Activated CD4-positive, alpha-beta T cell treated with anti-CD3 and anti-CD28 coated beads for 1 hour (primary cell): ENCODE results near the gene EFNB2.

Experiments
- DNase-seq: peaks from one replicate; pipeline ENCODE4 v3.0.0-alpha.2; 2020

Gene EFNB2

GRCh38 chr13:106480351-106480910 is 55.0 kb downstream of the EFNB2 start:
- no peak for DNase-seq

- DNase-seq: no peak
Observed at GRCh38 chr13:106479929-106480328, 55.5 kb downstream of the EFNB2 start.

- DNase-seq: no peak
Observed at GRCh38 chr13:106478116-106478515, 57.3 kb downstream of the EFNB2 start.

- DNase-seq: no peak
Observed at GRCh38 chr13:106477303-106477702, 58.2 kb downstream of the EFNB2 start.

GRCh38 chr13:106475852-106476251 is 59.6 kb downstream of the EFNB2 start:
- DNase-seq: no peak

- DNase-seq: no peak
Observed at GRCh38 chr13:106474912-106475311, 60.5 kb downstream of the EFNB2 start.

- no peak for DNase-seq
Observed at GRCh38 chr13:106473154-106473553, 62.3 kb downstream of the EFNB2 start.

GRCh38 chr13:106472621-106473020 is 62.8 kb downstream of the EFNB2 start:
- DNase-seq: no peak

GRCh38 chr13:106471957-106472543 is 63.4 kb downstream of the EFNB2 start:
- DNase-seq: no peak

GRCh38 chr13:106470576-106470975 is 64.9 kb downstream of the EFNB2 start:
- DNase-seq: no peak

GRCh38 chr13:106468744-106469590 is 66.5 kb downstream of the EFNB2 start:
- no peak for DNase-seq

GRCh38 chr13:106468207-106468606 is 67.3 kb downstream of the EFNB2 start:
- DNase-seq: no peak

- no peak for DNase-seq
Observed at GRCh38 chr13:106467427-106468122, 67.9 kb downstream of the EFNB2 start.

GRCh38 chr13:106466691-106467426 is 68.6 kb downstream of the EFNB2 start:
- no peak for DNase-seq

- no peak for DNase-seq
Observed at GRCh38 chr13:106464076-106464475, 71.4 kb downstream of the EFNB2 start.

GRCh38 chr13:106462710-106463109 is 72.8 kb downstream of the EFNB2 start:
- no peak for DNase-seq

- no peak for DNase-seq
Observed at GRCh38 chr13:106455777-106456176, 79.7 kb downstream of the EFNB2 start.

GRCh38 chr13:106455190-106455589 is 80.3 kb downstream of the EFNB2 start:
- DNase-seq: no peak

GRCh38 chr13:106453101-106453500 is 82.4 kb downstream of the EFNB2 start:
- DNase-seq: no peak

- DNase-seq: no peak
Observed at GRCh38 chr13:106450991-106451390, 84.5 kb downstream of the EFNB2 start.

- DNase-seq: no peak
Observed at GRCh38 chr13:106449096-106449495, 86.4 kb downstream of the EFNB2 start.

- no peak for DNase-seq
Observed at GRCh38 chr13:106445996-106446395, 89.5 kb downstream of the EFNB2 start.
